Loucy (cell line): ENCODE results near the gene ARNT2.

Experiments
- CTCF ChIP-seq: fragments of 200-600 bp; sonication (generic); conservative IDR thresholded peaks from 2 replicates; pipeline ENCODE4 v1.5.1; 2014; ENCODE audit warnings: mild to moderate bottlenecking, antibody characterized with exemption, low read length
- EZH2phosphoT487 ChIP-seq: fragments of 200-600 bp; IDR thresholded peaks from 2 replicates; pipeline ENCODE4 v1.6.1; 2018; ENCODE audit warnings: antibody characterized with exemption, mild to moderate bottlenecking, moderate library complexity, borderline replicate concordance

- TF ChIP-seq CTCF (no peak), EZH2phosphoT487 (no peak)
Measured at GRCh38 chr15:80371924-80372323, 32.3 kb upstream of the ARNT2 start.
